Erythroblast (primary cell): ENCODE results near the gene BMPER.

ENCODE experiments used
- DNase-seq, 2 experiments: peaks; one replicate each; lab custom pipeline; 2025; lab: John Stamatoyannopoulos, UW
- GATA1 ChIP-seq: IDR thresholded peaks from 2 replicates; pipeline ENCODE4 v1.6.1; 2011; ENCODE audit warnings: low read depth, mild to moderate bottlenecking, control low read depth, low read length, moderate library complexity
- POLR2A ChIP-seq: IDR thresholded peaks from 2 replicates; pipeline ENCODE4 v1.6.1; 2011; ENCODE audit warnings: mild to moderate bottlenecking, low read length

BMPER gene

DNA sequence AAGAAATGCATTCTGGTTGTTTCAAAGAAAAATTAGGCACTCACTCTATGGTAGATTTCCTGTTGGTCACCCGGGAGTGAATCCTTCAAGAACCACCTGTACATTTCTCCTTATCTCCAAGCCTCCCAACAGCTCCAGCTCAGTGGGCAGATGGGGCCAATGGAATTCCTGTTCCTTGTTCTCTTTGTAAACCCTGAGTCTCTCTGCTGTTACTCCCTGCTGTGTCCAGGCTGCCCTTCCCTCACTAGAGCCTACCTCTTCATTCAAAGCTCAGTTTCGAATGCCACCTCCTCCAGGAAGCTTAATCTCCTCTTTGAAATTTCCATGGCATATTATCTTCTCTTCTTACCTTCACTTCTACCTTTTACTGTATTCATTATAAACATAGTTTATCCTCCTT lies 3.5 kb upstream of the BMPER start:
- TF ChIP-seq POLR2A = no peak
- TF ChIP-seq GATA1 = no peak

DNA sequence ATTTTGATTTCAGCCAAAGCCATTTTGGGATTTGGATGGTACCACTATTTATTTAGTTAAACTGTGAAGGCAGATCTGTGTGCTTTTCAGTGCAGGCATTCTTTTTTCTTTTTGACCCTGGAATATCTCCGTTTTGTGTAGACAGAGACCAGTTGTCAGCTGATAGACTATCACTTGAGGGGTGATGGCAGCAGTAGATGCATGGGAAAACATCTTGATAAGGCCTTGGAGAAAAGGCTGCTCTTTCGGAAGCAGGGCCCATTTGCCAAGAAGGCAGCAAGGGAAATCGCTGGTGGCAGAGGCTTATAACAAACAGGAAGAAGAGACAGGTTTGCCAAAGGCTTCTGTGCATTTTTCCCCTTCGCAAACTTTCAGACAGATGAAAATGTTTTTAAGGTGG lies 2.6 kb upstream of the BMPER start:
- TF ChIP-seq GATA1 = no peak
- no peak for TF ChIP-seq POLR2A

More for the DNA sequence above, 3.5 kb upstream of the BMPER start:
- DNase-seq = no peak

DNA sequence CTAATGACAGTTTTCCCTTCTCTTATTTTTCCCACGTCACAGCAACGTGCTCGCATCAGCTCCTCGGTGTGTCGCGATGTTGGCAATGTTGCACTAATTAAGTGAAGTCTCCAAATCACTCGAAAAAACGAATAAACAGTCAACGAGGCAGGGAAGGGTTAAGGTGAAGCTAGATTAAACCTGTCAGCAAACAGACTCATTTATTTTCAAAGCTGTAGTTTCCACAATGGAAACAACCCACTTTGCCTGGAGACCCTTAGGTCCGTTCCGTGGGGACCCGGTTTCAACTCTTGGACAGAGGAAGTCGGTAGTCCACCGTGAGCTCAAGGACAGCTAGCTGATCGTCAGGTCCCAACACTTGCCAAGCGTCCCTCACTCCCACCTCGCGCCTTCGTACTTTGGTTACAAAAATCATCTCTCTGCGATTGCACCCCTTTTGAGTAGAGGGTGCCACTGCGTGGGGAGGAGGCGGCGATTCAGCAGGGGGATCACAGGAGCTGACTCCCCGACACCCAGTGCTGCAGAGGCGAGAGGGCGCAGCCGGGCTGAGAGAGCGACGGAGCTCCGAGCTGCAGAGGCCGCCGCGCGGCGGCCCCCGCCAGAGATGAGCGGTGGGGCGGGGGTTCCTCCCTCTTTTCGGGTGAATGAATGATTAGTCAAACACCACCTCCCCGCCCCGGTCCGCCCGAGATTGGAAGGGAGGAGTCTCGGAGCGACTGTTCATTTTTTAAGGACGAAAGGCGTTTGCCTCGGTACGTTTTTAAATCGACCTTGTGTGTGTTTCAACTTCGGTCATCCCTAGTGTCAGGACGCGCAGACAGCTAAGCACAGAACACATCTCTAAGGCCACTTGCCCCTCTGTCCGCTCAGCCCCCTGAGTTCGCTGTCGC lies 1.3 kb upstream of the BMPER start:
- no peak for DNase-seq
- no peak for TF ChIP-seq POLR2A

More for the DNA sequence above, 2.6 kb upstream of the BMPER start:
- no peak for DNase-seq

DNA sequence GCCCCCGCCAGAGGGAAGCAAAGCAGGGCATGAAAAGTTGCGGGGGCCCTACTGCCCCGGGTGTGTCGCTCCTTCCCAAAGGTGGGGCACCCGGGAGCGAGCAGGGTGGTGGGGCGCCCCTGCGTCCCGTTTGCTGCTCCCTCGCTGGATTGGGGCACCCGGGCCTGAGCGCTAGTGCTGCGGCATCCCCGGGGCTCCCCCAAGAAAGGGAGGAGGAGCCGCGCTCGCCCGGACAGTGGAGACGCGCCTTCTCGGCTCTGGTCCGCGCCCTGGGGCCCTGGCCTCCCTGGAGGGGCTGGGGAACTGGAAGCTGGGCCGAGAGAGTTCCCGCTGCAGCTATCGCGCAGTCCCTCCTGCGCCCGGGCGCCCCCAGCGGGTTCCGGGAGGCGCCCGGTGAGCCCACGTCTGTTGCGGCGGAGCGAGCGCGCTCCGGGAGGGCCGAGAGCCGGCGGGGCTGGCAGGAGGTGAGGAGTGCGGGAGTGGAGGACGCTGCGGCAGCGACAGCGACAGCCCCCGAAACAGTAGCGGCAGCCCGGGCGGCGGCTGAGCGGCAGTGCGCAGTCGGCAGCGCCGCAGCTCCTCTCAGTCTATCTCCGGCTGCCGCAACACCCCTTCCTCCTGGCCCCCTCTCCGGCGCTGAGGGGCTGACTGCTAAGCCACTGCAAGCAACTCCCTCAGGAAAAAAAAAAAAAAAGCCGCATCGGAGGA lies 504 bp upstream of the BMPER start:
- no peak for DNase-seq
- TF ChIP-seq GATA1 = no peak
- no peak for TF ChIP-seq POLR2A

DNA sequence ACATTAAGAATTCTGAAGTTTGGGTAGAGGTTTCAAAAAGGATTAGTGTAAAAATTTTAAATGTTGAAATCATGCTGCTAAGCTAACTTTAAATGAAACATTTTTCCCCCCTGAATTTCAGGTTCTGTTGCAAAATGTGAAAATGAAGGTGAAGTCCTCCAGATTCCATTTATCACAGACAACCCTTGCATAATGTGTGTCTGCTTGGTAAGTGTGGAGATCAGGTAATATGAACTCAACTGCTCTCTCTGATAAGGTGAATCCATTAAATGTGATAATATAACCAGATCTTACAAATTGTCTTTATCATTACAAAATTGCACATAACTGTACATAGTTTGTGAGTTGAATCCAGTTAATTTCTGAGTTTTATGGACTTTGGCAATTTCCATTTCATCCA lies 1.4 kb downstream of the BMPER start:
- no peak for TF ChIP-seq POLR2A
- no peak for TF ChIP-seq GATA1
- no peak for DNase-seq

DNA sequence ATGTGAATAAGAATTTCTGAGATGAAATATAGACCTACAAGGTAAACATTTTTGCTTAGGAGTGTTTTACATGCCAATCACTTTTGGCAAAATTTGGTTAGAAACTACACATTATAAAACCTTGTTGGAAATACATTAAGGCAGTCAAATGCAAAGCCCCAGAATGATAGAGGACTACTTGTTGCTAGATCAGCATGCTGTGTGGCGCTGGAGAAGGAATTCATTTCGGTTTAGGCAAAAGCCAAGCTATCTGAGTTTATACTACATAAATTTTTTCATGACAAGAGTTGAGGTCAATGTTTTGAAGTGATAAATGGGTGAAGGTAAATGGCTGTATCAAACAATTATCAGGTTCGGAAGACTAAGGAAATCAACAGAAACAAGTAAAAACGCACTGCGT lies 2.3 kb downstream of the BMPER start:
- DNase-seq = no peak
- TF ChIP-seq POLR2A = no peak
- no peak for TF ChIP-seq GATA1

DNA sequence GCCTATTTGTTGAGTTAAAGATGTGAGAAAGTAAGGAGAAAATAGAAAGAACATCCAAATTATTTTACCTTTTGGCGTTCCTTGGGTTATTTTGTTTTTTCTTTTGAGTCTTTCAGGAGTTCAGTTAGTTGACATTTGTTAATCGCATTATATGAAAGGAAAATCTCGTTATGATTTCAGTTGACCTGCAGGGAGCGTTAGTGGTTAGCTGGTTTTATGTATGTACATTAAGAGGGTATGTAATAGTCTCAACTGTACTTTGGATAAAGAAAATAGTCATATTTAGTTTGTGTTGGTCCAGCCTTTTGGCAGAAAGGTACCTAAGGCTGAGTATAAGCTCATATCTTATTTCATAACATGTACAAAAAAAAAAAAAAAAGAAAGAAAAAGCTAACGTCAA lies 4.0 kb downstream of the BMPER start:
- no peak for TF ChIP-seq POLR2A
- no peak for TF ChIP-seq GATA1
- DNase-seq = no peak

DNA sequence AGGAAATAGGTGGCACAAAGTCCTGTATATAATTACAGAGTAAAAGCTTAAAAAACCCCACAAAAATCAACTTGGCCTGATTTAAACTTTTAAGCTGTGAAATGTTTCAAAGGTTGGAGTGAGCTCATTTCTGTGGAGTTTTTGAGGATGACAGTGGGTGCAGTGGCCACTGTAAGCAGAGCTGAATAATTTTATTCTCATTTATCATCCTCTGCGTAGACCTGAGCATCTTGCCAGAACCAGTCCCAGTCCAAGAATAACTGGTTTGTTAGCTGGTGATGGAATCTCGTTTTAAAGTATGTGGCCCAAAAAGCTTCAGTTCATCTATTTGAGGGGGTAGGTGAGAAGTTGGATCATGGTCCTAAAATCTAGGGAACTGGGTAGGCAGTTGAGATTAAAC lies 4.4 kb downstream of the BMPER start:
- TF ChIP-seq GATA1 (no peak), POLR2A (no peak)
- no peak for DNase-seq

DNA sequence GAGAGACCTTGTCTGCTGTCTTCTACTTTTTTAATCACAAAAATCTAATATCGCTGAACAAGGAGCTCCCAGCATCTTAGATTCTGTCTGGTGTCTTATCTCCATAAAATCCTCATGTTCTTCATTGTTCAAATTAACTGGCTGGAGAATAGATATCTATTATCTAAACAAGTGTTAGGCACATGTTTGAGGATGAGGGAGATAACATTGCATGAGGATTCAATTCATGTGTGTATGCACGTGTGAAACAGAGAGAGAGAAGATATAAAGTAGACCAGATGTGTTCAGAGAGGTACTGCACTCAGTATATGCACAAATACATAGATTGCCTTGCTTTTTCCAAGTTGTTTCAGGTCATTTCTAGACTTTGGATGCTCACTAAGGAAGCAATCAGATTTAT lies 5.4 kb downstream of the BMPER start:
- no peak for DNase-seq
- TF ChIP-seq POLR2A (no peak), GATA1 (no peak)

DNA sequence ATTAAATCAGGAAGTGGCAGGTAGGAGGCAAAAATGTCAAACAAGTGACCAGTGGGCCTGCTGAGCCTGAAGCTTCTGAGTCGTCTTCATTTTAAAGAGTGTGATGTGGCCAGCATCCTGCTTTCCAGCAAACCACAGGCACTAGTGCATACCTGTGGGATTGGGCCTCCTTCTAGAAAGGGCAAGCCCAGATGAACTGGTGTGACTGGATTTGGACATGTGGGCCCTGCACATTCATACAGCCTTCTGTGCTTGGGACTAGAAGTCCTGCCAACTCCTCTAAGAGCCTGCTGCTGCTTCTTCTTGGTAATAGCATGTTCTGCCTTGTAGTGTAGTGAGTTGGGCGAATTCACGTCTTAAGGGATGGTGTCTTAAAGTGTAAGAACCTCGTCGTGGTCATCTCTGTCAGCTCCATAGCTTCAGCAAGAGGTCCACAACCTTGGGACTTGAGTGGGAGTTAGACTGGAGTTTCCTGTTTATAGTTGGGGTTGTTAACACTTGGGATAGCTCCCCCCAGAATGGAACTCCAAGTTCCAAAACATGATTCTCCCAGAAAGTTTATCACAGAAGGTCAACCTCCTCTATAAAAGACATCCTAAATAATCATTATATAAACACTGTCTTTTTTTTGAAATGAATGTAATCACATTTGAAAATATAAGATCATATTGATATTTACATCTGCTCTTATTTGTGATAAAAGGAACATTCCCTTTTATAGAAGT lies 11.2 kb downstream of the BMPER start:
- no peak for DNase-seq
- TF ChIP-seq GATA1 = no peak
- TF ChIP-seq POLR2A = no peak

DNA sequence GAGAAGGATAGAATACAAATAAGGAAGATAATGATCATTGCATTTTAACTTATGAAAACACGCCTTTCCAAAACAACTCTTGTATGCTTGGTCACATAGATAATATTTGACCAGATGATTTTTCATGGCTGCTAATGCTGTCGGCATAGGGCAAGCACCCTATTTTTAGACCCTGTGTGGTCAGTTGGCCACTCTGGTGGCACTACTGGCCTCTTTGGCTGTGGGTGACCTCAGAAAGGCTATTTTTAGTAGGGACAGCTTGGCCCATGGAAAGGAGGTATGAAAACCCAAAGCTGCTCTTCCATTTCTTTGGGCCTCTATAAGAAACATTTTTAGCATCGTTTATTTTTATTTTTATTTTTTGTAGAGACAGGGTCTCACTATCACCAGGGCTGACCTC lies 12.3 kb downstream of the BMPER start:
- TF ChIP-seq GATA1 (no peak), POLR2A (no peak)
- no peak for DNase-seq

DNA sequence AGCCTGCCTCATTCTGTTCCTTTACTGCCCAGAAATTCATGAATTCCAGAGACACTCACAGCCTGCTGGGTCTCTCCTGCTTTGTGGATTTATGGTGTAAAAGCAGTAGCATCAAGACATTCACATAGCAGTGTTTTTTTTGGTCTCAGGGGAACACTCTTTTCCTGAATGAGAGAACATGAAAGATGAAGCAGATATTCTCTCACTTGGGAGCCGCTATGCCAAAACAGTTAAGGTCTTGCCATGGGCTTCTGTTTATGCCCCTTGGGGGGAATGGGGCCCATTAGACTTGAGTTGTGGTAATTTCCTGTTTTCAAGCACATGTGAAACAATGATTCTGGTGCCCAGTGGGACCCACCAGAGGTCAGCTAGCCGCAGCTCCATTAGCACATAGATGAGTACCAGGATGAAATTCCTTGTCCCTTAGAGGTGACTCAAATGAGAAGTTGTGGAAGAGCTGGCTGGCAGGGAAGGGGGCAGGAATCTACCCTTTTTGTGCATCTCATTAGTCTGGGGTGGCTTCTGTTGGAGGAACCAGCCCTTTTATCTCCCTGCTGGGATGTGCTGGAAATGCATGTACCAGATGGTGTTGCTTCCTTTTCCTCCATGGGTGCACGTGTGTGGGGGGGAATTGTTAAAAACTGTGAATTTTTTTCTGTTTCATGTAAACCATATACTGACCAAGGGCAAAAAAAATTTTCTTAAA lies 13.3 kb downstream of the BMPER start:
- TF ChIP-seq POLR2A (no peak), GATA1 (no peak)
- DNase-seq = no peak

DNA sequence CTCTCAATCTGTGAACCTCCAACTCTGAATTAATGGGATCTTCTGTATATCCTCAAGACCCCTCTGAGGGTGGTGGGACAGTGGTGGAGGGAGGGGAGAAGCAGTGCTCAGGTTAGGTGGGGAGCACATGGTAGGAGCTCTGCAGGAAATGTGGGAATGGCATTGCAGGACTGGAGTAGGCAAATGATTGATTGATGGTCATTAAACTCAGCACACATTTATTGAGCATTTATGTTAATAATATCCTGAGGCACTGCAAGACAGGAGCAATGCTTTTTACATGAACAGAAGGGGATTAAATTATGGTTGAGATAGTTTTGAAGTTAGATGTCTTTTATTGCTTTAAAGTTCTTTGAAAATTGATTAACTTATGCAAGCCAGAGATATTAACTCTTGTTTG lies 14.1 kb downstream of the BMPER start:
- TF ChIP-seq GATA1 (no peak), POLR2A (no peak)
- DNase-seq = no peak
